HG02610 (cell line): ENCODE results near the gene MRPL49.
"Not testable (repeated sequence)": the region's sequence is repeated elsewhere in the genome, so short reads cannot be mapped to it uniquely, and the experiment has no call there.

Source experiments
- ATAC-seq: cut with Tn5 transposase; IDR thresholded peaks from one replicate; pipeline ENCODE4 v1.9.1; 2021; ENCODE audit warnings: mild to moderate bottlenecking, moderate library complexity; ENCODE audit not compliant: unreplicated experiment

The MRPL49 gene

GRCh38 chr11:65132238-65132987, 10.3 kb downstream of the MRPL49 start:
- peak; percentile 40 for ATAC-seq

- ATAC-seq, result no peak
These were observed 11.0 kb downstream of the MRPL49 start for GRCh38 chr11:65132988-65133700.

DNA sequence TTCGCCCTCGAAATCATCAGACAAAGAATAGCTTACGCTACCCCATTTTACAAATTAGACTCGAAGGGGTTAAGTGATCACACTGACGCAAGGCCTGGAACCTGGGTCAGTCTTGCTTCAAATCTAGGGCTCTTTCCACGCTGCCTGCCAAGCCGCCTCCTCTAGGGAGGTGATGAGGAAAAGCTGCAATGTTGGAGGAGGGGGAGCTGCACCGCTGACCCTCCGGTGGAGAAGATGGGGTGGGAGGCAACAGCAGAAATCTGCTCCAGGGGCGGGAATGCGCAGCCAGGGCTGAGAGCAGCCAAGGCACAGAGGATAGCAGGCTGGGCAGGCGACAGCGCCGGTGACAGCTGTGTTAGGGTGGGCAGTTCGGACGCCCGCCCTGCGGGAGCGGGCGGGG, 11.6 kb downstream of the MRPL49 start:
- no peak for ATAC-seq

GRCh38 chr11:65134240-65134951, 12.3 kb downstream of the MRPL49 start, which contains the start of gene SYVN1:
Gene SYVN1 (minus strand): TSS chr11:65134519. CDS start chr11:65133601, 918 bp downstream.
- ATAC-seq, result peak; percentile 55

DNA sequence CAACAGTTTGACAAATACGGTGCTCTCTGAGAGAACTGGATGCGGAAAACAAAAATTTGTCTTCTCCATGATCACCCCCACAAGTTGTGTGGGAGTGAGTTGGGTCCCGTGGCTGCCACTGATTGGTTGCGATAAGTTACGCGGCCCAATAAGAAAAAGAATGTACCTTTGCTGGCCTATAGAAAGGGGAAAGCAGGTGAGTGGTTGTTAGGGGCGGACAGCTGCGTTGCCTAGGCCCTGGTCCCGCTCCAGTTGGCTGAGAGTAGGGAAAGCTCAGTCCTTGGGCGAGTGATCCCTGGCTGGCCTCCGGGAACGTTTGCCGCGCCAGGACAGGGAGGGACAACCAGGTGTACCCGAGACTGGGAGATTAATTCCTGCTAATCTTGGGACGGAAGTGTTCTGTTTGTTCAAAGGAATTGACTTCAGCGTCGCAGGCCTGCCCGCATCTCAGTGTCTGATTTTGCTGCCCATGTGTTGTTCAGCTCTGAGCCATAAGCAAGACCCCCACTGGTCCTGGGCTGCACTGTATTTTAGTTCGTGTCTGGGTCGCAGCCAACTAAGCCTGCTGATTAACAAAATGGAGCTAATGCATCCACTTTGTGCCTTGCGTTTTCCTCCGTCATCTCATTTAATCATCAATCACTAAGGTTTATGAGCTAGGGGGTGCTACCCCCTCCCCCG, 13.0 kb downstream of the MRPL49 start:
- ATAC-seq, result peak; percentile 66

- ATAC-seq, result no peak
These were observed 13.6 kb downstream of the MRPL49 start for GRCh38 chr11:65135633-65136145.

DNA sequence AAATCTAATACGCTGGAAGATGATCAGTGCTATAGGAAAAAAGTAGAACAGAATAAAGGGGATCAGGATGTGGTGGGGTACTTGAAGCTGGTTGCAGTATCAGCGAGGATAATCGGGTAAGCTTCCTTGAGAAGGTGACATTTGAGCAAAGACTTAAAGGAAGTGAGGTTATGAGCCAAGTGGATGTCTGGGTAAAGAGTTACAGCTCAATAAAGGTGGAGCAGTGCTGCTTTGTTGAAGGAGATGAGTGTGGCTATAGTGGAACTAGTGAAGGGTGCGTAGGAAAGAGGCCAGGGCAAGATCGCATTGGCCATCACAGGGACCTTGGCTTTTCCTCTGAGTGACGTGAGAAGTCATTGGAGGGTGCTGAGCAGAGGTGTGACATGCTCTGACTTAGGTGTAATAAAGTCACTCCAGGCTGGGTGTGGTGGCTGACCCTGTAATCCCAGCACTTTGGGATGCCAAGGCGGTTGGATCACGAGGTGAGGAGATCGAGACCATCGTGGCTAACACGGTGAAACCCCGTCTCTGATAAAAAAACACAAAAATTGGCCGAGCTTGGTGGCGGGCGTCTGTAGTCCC, 14.5 kb downstream of the MRPL49 start:
- ATAC-seq, result no peak

DNA sequence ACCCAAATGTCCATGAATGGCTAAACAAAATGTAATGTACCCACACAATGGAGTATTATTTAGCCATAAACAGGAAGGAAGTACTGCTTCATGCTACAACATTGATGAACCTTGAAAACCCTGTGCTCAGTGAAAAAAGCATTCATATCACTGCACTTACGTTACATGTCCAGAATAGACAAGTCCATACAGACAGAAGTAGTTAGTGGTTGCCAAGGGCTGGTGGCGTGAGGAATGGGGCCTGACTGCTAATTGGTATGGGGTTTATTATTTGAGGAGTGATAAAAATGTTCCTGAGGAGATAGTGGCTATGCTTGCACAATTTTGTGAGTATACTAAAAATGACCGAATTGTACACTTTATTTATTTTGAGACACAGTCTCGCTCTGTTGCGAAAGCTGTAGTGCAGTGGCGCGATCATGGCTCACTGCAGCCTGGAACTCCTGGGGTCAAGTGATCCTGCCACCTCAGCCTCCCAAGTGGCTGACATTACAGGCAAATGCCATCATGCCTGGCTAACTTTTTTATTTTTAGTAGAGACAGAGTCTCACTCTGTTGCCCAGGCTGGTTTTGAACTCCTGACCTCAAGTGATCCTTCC, 19.9 kb downstream of the MRPL49 start:
- ATAC-seq, result no peak

DNA sequence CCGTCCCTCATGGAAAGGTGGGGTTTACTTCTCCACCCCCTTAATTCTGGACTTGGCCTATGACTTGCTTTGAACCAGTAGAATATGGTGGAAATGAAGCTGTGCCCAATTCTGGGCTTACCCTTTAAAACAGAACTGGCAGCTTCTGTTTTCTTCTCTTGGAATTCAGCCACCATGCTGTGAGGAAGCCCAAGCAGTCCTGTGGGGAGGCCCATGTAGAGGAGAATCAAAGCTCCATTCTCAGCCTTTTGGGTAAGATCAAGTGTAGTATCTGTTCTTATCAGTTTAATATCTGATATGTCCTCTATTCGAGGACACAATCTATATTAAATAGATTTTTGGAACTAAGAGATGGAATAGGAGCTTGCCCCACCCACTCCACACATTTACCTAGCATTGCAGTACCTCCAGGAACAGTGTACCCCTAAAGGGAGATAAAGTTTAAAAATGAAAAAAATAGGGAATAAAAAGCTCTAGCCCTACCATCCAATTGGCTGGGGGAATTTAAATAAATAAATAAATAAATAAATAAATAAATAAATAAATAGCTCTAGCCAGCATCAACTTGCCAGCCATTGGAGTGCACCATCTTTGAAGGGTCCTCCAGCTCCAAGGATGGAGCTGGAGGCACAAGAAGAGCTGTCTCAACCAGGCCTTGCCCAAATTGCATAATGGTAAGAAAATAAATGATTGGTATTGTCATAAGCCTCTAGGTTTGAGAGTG, 25.4 kb downstream of the MRPL49 start:
- no peak for ATAC-seq

GRCh38 chr11:65148657-65149056, 26.5 kb downstream of the MRPL49 start:
- no peak for ATAC-seq

DNA sequence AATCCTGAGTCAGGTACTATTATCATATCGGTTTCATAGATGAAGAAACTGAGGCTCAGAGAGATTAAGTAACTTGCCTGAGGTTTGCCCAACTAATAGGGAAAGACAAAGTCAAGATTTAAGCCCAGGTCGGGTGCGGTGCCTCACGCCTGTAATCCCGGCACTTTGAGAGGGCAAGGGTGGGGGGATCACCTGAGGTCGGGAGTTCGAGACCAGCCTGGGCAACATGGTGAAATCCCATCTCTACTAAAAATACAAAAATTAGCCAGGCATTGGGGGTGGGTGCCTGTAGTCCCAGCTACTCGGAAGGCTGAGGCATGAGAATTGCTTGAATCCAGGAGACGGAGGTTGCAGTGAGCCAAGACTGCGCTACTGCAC, 28.0 kb downstream of the MRPL49 start:
- not testable (repeated sequence) for ATAC-seq

DNA sequence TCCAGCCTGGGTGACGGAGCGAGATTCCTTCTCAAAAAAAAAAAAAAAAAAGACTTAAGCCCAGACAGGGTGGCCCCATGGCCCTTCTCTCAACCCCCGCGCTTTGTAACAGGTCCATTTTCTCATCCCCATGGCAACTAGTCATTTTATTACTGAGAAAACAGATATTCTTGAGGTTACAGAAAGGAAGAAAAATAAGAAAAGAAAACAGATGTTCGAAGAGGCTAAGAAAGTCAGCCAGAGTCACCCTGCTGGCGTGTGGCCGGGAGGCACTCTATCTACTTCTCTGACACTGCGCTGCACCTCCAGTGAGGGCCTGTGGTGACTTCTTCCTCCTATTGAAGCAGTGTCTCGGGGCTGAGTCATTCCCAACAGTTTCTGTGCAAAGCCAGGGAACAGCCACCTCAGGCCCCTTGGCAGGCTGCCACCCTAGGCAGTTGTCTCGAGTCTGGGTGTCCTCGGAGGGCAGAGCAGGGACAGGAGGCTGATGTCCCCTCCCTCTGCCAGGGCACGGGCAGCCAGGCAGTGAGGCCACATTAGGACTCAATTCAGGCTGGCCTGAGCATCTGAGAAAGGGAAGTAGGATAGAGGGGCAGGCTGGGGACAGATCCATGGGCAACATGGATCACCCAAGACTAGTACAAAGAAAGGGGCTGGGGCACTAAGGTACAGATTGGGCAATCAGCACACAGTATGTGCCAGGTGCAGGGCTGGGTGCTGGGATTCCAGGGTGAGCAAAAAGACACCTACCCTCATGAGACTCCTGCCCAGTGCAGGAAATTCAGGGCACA, 28.6 kb downstream of the MRPL49 start:
- ATAC-seq, result peak; percentile 66

DNA sequence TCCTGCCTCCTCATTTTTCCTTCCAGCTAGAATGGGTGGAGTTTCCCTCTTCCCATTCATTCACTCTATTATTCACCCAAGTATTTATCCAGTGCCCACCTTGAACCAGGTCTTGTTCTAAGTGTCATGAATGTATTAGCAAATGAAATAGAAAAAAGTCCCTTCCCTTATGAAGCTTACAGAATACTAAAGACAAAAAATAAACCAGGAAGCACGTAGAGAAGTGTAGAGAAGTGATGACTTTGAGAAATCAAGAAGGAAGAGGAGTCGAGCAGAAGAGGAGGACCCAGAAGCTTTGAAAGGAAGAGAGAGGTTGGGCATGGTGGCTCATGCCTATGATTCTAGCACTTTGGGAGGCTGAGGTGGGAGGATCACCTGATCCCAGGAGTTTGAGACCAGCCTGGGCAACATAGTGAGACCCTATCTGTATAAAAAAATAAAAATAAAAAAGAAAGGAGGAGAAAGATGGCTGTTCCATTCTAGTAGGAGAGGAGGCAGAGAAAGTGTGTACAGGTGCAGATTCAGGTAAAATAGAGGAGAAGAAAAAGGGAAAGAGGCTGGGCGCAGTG, 29.3 kb downstream of the MRPL49 start:
- no peak for ATAC-seq

- ATAC-seq, result no peak
These were observed 30.0 kb downstream of the MRPL49 start for GRCh38 chr11:65152122-65152521.

GRCh38 chr11:65156256-65156655, 34.1 kb downstream of the MRPL49 start:
- ATAC-seq, result no peak

- no peak for ATAC-seq
These were observed 34.8 kb downstream of the MRPL49 start for GRCh38 chr11:65156926-65157325.

DNA sequence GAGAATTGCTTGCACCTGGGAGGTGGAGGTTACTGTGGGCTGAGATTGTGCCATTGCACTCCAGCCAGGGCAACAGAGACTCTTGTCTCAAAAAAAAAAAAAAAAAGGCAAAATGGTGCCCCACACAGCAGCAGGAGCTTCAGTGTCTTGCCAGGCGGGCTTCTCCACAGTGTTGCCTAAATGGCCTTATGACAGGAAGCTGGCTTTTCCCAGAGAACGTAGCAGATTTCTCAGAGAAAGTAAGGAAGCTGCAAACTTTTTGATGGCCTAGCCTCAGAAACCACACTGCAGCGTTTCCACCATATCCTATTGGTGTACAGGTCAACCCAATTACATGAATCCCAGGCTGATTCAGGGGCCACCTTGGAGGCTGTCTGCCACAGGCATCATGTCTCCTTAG, 35.2 kb downstream of the MRPL49 start:
- no peak for ATAC-seq

DNA sequence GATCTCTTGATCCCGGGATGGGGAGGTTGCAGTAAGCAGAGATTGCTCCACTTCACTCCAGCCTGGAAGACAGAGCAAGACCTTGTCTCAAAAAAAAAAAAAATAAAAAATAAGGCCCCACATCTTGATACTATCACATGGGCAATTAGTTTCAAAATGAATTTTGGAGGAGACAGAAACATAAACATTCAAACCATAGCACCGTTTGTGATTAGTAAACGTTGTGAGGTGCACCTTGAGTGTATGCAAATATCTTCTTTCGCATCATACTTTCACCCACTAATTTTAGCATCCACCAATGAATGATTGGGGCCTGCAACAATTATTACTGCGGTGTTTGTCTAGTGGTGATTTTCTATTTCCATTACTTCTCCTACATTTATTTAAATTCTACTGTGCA, 36.9 kb downstream of the MRPL49 start:
- ATAC-seq, result peak; percentile 64
